ENCODE data around the gene EHHADH. TPM values are rescaled to one million over a fixed set of nuclear protein-coding genes. Genes with fewer than 3 reads are reported as not detected.
A peak's percentile ranks its signal among the peaks of the same experiment; 100 is the strongest.
"Not testable (repeated sequence)": the region's sequence is repeated elsewhere in the genome, so short reads cannot be mapped to it uniquely, and the experiment has no call there.

Gene EHHADH
- polyA plus RNA-seq, 10 donors = 1.9 to 3.9 (median 3.6) TPM

DNA sequence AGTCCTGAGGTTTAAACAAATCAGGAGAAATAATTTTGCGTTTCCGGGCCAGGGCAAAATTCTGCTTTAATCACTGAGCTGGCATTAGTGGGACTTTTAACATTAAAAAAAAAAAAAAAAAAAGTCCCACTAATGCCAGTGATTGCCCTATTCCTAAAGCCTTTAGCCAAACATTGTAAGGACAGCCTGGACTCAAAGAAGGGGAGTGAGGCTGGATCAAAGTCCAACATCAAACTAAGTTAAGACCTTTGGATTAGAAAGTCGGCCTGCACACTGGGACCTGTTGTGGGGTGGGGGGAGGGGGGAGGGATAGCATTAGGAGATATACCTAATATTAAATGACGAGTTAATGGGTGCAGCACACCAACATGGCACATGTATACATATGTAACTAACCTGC lies 716 bp downstream of the EHHADH start:
- DNase-seq = not testable (repeated sequence)

DNA sequence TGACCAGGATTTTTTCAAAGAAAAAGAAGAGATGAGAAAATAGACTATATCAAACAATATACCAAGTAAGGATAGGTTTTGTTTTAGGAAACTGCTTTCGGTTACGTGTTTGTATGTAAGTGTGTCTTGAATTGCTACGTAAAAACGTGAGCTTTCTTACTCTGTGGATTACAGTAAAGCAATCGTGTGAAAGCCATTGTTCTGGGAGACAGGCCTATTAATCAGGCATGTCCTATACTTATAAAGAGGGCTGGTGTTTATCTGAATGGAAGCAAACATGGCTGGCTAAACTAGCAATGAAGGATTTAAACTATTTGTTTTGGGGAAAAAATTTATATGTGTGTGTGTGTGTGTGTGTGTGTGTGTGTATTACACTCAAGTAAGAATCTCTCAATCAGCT lies 2.6 kb downstream of the EHHADH start:
- no peak for DNase-seq

DNA sequence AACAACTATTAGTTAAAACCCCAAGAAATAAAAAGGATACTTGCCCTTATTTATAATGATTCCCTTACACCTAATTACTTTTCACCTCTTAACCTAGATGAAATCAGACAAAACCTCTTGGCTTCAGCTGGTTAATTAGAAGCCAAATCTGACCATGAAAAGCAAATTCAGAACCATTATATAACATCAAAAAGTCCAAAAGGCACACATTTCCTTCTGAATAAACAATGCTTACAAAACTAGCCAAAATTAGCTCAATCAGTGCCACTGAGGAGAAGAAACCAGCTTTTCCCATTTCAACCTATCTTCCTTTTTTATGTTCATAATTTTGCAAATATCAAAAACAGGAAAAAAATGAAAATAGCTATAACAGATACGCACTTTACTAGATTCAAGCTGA lies 3.2 kb downstream of the EHHADH start:
- DNase-seq = no peak

DNA sequence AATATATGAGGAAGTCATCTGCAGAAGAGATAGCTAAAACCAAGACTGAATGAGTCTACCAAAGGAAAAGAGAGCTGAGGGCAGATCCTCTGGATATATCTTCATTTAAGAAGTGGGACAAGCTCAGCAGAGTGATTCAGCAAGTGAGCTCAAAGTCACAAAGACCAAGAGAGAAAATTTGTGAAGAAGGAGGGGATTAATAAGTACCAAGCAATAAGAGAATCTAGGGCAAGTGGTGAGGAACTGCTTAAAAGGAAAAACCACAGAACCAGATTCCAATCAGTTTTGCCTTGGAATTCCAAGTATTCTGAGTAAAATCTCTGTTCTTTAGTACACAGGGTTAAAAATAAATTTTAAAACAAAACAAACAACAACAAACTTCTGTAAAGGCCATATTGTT lies 3.6 kb downstream of the EHHADH start:
- no peak for DNase-seq

DNA sequence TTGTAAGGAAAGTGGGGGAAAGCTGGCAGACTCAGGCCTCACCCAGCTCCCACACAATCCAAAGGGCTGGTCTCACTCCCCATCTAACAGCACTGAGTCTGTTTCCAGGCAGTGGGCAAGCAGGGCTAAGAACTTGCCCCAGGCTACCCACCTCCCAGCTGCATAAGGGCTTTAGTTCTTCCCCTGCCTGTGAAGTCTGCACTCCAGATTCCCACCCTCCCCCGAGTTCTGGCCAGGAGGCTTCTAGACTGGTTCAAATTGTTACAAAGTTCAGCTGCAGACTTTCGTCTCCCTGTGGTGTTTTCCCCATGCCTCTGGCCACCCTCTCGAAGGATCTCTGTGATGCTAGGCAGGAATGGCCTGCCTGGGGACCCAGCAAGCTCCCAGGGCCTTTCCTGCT lies 11.2 kb downstream of the EHHADH start:
- no peak for DNase-seq

DNA sequence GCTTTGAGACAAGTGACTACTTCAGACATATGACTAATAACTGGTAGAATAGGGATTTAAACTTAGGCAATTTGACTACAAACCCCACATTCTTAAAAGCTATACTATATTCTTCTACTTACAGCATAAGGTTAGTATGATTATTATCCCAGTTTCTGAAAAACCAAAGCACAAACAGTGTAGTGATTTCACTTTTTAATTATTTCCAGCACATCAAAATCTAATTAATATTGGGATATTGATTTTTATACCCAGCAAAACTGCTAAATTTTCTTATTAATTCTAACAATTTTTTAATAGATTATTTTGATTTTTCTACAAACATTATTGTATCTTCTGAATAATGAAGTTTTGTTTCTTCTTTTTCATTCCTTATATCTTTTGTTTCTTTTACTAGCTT lies 16.9 kb downstream of the EHHADH start:
- no peak for DNase-seq

DNA sequence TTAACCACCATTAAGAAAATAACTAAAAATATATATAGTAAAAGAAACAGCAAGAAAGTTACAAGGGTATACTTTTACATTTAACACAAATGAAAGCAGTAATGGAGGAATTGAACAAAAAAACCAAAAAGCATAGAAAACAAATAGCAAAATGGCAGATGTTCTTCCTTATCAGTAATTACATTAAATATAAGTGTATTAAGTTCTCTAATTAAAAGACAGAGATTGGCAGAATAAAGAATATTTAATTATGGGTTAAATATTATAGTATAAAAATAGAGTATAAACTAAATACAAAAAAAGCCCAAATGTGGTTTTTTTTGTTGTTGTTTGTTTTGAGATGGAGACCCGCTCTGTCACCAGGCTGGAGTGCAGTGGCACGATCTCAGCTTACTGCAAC lies 20.5 kb downstream of the EHHADH start:
- no peak for DNase-seq

DNA sequence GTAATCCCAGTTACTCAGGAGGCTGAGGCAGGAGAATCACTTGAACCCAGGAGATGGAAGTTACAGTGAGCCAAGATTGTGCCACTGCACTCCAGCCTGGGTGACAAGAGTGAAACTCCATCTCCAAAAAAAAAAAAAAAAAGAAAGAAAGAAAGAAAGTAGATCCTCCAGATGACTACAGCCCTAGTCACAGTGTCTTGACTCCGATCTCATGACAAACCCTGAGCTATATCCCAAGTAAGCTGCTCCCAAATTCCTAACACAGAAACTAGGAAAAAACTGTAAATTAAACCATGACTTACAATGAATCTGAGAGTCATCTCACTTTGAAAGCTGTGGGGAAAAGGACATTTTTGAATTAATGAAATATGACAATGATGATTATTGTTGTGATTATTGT lies 27.3 kb downstream of the EHHADH start:
- DNase-seq = not testable (repeated sequence)

DNA sequence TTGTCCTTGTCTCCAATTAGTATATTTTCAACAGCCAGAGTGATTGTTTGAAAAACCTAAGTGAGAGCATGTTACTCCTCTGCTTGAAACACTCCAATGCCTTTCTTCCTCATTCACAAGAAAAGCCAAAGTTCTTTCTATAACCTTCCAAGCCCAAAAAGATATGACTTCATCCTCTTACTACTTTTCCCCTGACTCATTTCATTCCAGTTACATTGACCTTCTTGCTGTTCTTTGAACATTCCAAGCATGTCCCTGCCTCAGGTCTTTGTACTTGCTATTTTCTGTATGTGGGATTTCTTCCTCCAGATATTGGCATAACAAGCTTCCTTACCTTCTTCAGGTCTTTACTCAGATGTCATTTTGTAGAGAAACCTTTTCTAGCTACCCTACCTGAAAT lies 28.3 kb downstream of the EHHADH start:
- peak in 1 of 3 donors; percentile 28 for DNase-seq

DNA sequence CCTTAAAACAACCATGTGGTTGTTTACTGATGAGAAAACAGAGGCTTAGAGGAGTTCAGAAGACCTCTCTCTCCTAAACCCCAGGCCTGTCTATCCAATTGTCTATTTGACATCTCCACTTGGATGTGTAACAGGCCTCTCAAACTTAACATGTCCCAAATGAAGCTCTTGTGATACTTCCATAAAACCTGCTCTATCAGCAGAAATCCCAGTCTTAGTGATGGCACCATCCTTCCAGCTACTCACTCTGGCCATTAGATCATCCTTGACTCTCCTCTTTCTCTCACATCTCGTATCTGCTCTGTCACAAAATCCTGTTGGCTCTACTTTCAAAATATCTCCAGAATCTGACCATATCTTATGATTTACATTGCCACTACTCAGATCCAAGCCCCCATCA lies 28.8 kb downstream of the EHHADH start:
- no peak for DNase-seq

DNA sequence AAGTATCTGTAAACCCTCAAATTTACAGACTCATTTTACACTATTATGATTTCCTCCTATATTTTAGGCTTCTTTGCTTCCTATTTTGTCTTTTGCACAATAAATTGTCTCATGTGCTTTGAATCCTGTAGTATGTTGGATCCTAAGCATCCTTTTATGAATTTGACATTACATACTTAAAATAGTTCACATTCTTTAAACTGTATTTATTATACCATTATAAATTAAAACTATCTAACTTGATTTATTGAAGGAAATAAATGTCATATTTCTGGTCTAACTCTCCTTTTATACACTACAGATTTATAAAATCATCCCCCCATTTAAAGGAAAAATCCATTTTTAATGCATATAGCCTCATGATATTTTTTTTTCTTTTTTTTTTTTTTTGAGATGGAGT lies 32.6 kb downstream of the EHHADH start:
- DNase-seq = no peak

DNA sequence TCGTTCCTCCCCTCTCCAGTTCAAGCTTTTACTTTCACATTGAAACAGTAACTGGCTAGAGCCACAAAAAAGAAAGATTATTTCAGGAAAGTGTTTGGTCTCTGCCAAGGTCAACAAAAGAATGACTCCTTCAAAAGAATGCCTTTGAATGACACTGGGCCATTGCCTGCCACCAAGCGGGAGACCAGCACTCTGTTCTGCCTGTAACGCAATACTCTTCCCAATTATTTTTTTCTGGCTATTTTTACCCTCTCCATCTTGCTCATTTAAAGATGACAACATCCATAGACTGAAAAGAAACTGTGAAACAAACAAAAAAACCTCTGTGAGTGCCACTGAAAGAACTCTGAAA lies 37.3 kb downstream of the EHHADH start:
- peak in 1 of 3 donors; percentile 11 for DNase-seq

DNA sequence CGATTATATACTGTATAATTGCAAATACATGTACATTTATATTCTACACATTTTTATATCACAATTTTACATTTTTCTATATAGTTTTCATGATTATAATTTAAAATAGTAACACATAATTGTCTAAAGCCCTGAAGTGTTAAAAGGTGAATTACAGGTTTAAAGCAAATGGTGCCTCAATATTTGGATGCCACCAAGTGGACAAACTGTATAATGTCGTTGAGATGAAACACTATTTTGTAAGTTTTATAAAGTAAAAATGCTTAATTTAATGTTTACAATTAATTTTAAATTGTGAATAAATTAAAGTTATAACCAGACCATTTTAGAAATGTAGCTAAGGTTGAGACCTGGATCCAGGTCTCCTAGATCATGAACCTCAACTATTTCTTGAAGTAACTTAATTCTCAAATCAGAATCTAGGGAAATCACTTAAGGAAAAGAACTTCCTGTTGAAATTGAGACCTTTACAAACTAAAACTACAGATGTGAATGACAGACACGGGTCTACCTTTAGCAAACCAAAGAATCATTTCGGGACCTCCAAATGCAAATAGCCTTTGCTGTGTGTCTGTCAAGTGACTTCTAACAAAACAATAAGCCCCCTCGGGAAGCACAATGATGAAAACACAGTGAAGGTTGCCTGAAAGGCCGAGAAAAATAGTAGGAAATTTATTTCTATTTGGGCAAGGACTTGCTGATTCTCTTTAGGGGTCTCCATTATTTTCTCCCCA lies 37.8 kb downstream of the EHHADH start:
- DNase-seq = peak in 1 of 3 donors; percentile 23

DNA sequence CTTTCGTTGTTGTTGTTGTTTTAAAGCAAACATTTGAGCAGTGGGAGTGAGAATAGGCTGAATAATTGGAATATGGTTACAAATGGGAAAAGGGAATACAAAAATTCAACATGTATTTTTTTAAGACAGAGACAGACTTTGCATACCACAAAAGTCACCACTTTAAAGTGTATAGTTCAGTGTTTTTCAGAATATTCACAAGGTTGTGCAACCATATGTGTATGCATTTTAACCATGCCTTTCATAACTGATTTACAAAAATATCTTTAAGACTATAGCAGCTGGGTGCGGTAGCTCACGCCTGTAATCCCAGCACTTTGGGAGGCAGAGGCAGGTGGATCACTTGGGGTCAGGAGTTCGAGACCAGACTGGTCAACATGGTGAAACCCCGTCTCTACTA lies 41.3 kb downstream of the EHHADH start:
- no peak for DNase-seq

DNA sequence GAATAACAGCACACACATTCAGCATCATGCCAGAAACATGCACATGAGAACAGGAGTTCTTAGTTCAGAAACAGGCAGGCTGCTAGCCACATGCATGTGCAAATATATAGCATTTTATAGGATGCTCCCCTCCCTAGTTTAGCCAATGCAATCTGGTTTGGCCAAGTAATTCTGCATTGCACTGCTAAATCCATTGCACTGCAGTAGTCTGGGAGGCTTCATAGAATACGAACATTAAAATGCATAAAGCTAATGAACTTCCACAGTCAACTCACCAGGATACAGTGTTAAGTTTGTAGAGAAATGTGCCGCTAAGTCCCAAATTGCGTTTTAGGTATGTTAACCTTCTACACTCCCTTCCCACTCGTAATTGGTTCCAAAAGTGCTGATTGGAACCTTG lies 41.8 kb downstream of the EHHADH start:
- no peak for DNase-seq

DNA sequence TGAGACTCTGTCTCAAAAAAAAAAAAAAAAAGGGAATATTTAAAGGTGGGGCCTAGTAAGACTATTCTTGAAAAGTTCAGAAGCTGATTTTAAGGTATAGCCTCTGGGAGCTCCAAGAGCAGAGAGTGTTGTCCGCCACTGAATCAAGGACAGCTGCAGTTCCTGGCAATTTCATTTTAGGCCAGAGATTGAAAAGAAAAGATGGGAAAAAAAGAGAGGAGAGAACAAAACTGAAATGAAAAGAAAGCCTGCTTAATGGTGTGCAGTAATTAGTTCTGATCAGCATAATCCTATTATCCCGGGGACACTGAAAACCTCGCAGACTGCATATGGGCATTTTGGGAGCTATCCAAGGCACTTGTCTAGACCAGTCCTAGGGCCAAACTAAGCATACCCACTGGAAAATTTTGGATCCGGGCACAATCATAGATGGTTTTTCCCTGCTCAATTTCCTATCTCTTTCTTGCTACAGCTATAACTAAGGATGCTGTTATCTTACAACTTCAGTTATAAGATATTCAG lies 43.2 kb downstream of the EHHADH start:
- DNase-seq = no peak

DNA sequence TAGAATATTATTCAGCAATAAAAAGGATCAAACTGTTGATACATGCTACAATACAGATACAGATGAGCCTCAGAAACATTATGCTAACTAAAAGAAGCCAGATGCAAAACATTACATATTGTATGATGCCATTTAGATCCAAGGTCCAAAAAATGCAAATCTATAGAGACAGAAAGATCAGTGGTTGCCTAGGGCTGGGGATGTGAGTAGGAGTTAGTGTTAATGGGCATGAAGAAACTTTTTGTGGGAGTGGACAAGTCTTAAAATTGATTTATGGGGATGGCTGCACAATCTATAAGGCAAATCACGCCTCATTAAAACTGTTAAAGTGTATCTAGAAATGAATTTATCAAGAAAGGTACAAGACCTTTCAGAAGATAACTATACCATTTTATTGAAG lies 45.0 kb downstream of the EHHADH start:
- no peak for DNase-seq

DNA sequence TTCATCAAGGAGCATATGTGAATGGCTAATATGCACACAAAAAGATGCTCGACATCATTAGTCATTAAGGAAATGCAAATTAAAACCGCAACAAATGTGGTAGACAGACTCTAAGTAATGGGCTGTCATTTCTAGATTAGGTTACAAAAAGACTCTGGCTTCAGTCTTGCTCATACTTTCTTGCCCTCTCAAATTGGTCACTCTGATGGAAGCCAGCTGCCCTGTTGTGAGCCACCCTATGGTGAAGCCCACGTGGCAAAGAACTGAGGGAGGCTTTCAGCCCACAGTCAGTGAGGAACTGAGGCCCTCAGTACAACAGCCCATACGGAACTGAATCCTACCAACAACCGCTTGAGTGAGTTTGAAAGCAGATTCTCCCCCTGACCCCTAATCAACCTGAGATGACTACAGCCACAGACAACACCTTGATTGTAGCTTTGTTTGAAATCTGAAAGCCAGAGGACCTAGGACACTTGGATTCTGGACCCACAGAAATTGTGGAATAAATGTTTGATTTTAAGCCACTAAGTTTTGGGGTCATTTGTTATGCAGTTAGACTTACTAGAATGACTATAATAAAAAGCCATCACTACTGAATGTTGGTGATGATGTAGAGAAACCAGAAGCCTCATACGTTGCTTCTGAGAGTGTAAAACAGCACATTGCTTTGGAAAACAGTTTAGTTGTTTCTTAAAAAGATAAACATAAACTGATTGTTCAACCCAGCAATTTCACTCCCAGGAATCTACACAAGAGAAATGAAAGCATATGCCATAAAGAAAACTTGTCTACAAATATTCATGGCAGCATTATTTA lies 45.7 kb downstream of the EHHADH start:
- DNase-seq = no peak

DNA sequence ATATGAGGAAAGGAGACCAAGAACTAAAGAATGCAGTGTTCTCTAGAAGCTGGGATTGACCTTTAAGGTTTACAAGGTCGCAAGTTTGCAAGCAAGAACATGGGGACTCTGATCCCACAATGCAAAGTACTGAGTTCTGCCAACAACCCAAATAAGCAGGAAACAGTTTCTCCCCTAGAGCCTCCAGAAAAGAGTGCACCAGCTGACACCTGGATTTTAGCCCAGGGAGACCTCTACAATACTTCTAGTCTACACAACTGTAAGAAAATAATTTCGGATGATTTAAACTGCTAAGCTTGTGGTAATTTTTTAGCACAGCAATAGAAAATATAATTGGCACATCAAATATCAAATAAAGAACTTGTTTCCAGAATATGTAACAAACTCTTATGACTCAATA lies 46.4 kb downstream of the EHHADH start:
- DNase-seq = peak in 1 of 3 donors; percentile 59

DNA sequence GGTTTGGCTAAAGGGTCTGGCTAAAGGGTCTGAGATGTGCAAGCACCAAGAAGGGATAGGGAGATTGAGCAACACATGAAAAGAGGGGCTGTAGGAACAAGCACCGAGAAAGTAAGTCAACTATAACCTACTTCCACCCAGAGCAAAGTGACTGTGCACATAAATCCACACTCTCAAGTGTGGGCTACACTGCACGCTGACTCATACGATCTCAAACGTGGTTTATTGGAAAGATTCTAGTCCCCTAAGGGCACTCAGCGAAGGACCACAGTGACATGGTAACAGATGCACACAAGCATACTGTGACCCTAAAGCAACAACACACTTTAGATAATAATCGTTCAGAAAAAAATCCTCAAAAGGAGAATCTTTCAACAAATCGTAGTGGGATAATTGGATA lies 48.0 kb downstream of the EHHADH start:
- peak in 1 of 3 donors; percentile 8 for DNase-seq

DNA sequence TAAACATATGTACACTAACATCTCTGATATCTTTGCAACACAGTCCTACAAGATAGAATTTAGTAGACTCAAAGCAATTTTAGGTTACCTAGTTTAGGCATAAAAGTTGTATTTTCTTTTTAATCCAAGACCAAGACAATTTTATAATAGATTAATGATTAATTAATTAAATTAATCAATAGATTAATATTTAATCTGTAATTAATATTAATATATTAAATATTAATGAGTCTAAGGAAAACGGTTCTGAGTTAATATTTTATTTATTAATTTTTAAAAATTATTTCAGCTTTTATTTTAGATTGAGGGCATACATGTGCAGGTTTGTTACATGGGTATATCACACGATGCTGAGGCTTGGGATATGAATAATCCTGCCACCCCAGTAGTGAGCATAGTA lies 49.0 kb downstream of the EHHADH start:
- DNase-seq = no peak

DNA sequence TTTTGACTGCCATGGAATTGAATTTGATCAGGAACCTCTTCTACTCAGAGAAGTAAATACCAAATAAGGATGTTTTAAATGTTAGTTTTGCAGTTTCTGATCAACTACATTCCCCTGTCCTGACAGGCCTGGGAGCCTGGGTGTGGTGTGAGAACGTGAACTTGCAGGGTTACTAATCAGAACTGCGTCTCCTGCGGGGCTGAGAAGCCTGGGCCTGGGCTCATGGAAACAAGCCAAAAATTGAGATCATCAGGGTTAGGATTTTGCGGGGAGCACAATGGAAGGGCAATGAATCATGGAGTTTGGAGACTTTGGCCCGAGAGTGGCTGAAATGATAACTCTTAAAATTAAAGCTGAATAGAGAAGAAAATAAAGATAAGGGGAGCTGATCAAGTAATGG lies 53.2 kb downstream of the EHHADH start:
- DNase-seq = peak in 2 of 3 donors; percentile 5 to 28

DNA sequence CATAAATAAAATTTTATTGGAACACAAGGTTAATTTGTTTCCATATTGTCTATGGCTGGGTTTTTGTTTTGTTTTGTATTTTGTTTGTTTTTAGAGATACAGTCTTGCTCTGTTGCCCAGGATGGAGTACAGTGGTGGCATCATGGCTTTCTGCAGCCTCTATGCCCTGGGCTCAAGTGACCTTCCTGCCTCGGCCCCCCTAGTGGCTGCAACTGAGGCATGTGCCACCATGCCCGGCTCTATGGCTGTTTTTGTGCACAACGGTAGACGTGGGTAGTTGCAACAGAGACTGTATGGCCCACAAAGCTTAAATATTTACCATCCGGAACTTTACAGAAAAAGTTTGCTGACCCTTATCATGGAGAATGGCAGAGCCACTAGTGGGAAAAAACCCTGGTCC lies 54.2 kb downstream of the EHHADH start:
- no peak for DNase-seq
